ENCODE data around the gene FOXO3. TPM values are rescaled to one million over a fixed set of nuclear protein-coding genes. Genes with fewer than 3 reads are reported as not detected.

The FOXO3 gene
- total RNA-seq, 1 donor from 2014 or later = 43.3 TPM

- peak overlapping the region; percentile 59 for H3K27ac Mint-ChIP-seq
Measured at GRCh38 chr6:108690326-108691049, 129.8 kb downstream of the FOXO3 start.

GRCh38 chr6:108693430-108694154 lies 132.9 kb downstream of the FOXO3 start:
- Mint-ChIP-seq H3K9me3 (no peaks in the 10 kb centered on the region), H3K4me3 (no peak overlapping the region), H3K27me3 (no peaks in the 10 kb centered on the region), H3K27ac (no peak overlapping the region), H3K4me1 (ENCODE audit: unreplicated experiment) (peaks cover 20% of the 10 kb centered on the region), H3K36me3 (peaks cover under 1% of the 10 kb centered on the region)
- DNase-seq (ENCODE audit: extremely low spot score, unreplicated experiment) = no peak
- no peak for TF ChIP-seq CTCF (conservative IDR thresholded peaks at IDR 0.05)

More at GRCh38 chr6:108690326-108691049, 129.8 kb downstream of the FOXO3 start:
- no peak for DNase-seq (ENCODE audit: extremely low spot score, unreplicated experiment)
- no peak overlapping the region for H3K4me3 Mint-ChIP-seq
- H3K4me1 Mint-ChIP-seq (ENCODE audit: unreplicated experiment) = peaks cover 35% of the 10 kb centered on the region
- no peak for TF ChIP-seq CTCF (conservative IDR thresholded peaks at IDR 0.05)
- peaks cover 17% of the 10 kb centered on the region for H3K36me3 Mint-ChIP-seq
- H3K27me3 Mint-ChIP-seq = no peaks in the 10 kb centered on the region
- H3K9me3 Mint-ChIP-seq = no peaks in the 10 kb centered on the region

- Mint-ChIP-seq H3K4me1 (ENCODE audit: unreplicated experiment) (peaks cover 31% of the 10 kb centered on the region), H3K36me3 (no peaks in the 10 kb centered on the region), H3K4me3 (no peak overlapping the region), H3K27me3 (no peaks in the 10 kb centered on the region), H3K27ac (no peak overlapping the region), H3K9me3 (no peaks in the 10 kb centered on the region)
- TF ChIP-seq CTCF (conservative IDR thresholded peaks at IDR 0.05) = no peak
- DNase-seq (ENCODE audit: extremely low spot score, unreplicated experiment) = no peak
Measured at GRCh38 chr6:108694816-108695215, 134.1 kb downstream of the FOXO3 start.

- H3K4me1 Mint-ChIP-seq (ENCODE audit: unreplicated experiment) = peaks cover 22% of the 10 kb centered on the region
- no peak for TF ChIP-seq CTCF (conservative IDR thresholded peaks at IDR 0.05)
- no peaks in the 10 kb centered on the region for H3K27me3 Mint-ChIP-seq
- peaks cover 14% of the 10 kb centered on the region for H3K9me3 Mint-ChIP-seq
- H3K27ac Mint-ChIP-seq = no peak overlapping the region
- H3K4me3 Mint-ChIP-seq = no peak overlapping the region
- H3K36me3 Mint-ChIP-seq = peaks cover 17% of the 10 kb centered on the region
- DNase-seq (ENCODE audit: extremely low spot score, unreplicated experiment) = no peak
Measured at GRCh38 chr6:108697561-108698161, 136.9 kb downstream of the FOXO3 start.

- Mint-ChIP-seq H3K36me3 (peaks cover 20% of the 10 kb centered on the region), H3K27ac (no peak overlapping the region), H3K4me1 (ENCODE audit: unreplicated experiment) (peaks cover 22% of the 10 kb centered on the region), H3K4me3 (no peak overlapping the region), H3K9me3 (peaks cover 22% of the 10 kb centered on the region), H3K27me3 (no peaks in the 10 kb centered on the region)
- no peak for TF ChIP-seq CTCF (conservative IDR thresholded peaks at IDR 0.05)
- no peak for DNase-seq (ENCODE audit: extremely low spot score, unreplicated experiment)
Measured at GRCh38 chr6:108698593-108699289, 138.0 kb downstream of the FOXO3 start.

All from type B pancreatic cell (in vitro differentiated cells).